HG03342 (cell line): ENCODE results near the gene CFAP161.

Experiments used
- ATAC-seq: cut with Tn5 transposase; IDR thresholded peaks from one replicate; pipeline ENCODE4 v1.9.1; 2021; ENCODE audit warnings: mild to moderate bottlenecking, moderate library complexity; ENCODE audit not compliant: unreplicated experiment

Gene CFAP161

GRCh38 chr15:81182031-81182755 lies 48.1 kb downstream of the CFAP161 start:
- ATAC-seq: no peak

GRCh38 chr15:81182756-81183438 lies 48.8 kb downstream of the CFAP161 start:
- no peak for ATAC-seq

GRCh38 chr15:81183439-81183775 lies 49.3 kb downstream of the CFAP161 start:
- ATAC-seq: no peak

- ATAC-seq: no peak
These were observed 50.1 kb downstream of the CFAP161 start for GRCh38 chr15:81184188-81184587.

GRCh38 chr15:81185631-81186295 lies 51.7 kb downstream of the CFAP161 start:
- ATAC-seq: no peak

GRCh38 chr15:81188354-81188753 lies 54.3 kb downstream of the CFAP161 start:
- ATAC-seq: no peak

- ATAC-seq: no peak
These were observed 55.7 kb downstream of the CFAP161 start for GRCh38 chr15:81189583-81190283.

GRCh38 chr15:81190922-81191507 lies 56.9 kb downstream of the CFAP161 start:
- no peak for ATAC-seq

GRCh38 chr15:81191701-81192100 lies 57.6 kb downstream of the CFAP161 start:
- ATAC-seq: no peak

GRCh38 chr15:81194723-81195122 lies 60.7 kb downstream of the CFAP161 start:
- no peak for ATAC-seq

- ATAC-seq: no peak
These were observed 61.3 kb downstream of the CFAP161 start for GRCh38 chr15:81195339-81195864.

GRCh38 chr15:81196576-81197254 lies 62.6 kb downstream of the CFAP161 start, which contains the start of gene IL16:
Gene IL16, plus strand, starts transcription at chr15:81196879. Its CDS starts 28,521 bp downstream, at chr15:81225400.
- no peak for ATAC-seq

- no peak for ATAC-seq
These were observed 63.2 kb downstream of the CFAP161 start for GRCh38 chr15:81197255-81197630.

GRCh38 chr15:81197688-81198281 lies 63.7 kb downstream of the CFAP161 start:
- ATAC-seq: no peak
